ENCODE results near the gene TRIP10.

GRCh38 chr19:6794686-6795431 lies 55.4 kb downstream of the TRIP10 start:
- TF ChIP-seq TAF1 (IDR thresholded peaks at IDR 0.05; ENCODE audit: borderline replicate concordance, low read depth, low read length) (no peak), POLR2A (IDR thresholded peaks at IDR 0.05; ENCODE audit: low read depth, low read length) (no peak)
